GM21576 (cell line): Measurements from ENCODE around the gene MET.

Experiments used
- ATAC-seq: cut with Tn5 transposase; IDR thresholded peaks from one replicate; pipeline ENCODE4 v1.9.1; 2021; ENCODE audit warnings: mild to moderate bottlenecking, moderate library complexity; ENCODE audit not compliant: unreplicated experiment

MET gene

GRCh38 chr7:116663744-116664143, 8.3 kb upstream of the MET start:
- ATAC-seq, result no peak

- no peak for ATAC-seq
Observed at GRCh38 chr7:116665332-116665996, 6.5 kb upstream of the MET start.

- ATAC-seq, result no peak
Observed at GRCh38 chr7:116669769-116670168, 2.2 kb upstream of the MET start.

- no peak for ATAC-seq
Observed at GRCh38 chr7:116670409-116671015, 1.5 kb upstream of the MET start.

GRCh38 chr7:116671111-116671510, 885 bp upstream of the MET start:
- no peak for ATAC-seq

- ATAC-seq, result no peak
Observed at GRCh38 chr7:116672596-116673456, 830 bp downstream of the MET start.

GRCh38 chr7:116673457-116673865, 1.5 kb downstream of the MET start:
- no peak for ATAC-seq

- ATAC-seq, result no peak
Observed at GRCh38 chr7:116674508-116675173, 2.6 kb downstream of the MET start.

GRCh38 chr7:116675812-116676355, 3.9 kb downstream of the MET start:
- ATAC-seq, result no peak

GRCh38 chr7:116678780-116679179, 6.8 kb downstream of the MET start:
- no peak for ATAC-seq

- peak; percentile 57 for ATAC-seq
Observed at GRCh38 chr7:116679500-116679899, 7.5 kb downstream of the MET start.

- ATAC-seq, result peak; percentile 99
Observed at GRCh38 chr7:116683786-116684185, 11.8 kb downstream of the MET start.

- no peak for ATAC-seq
Observed at GRCh38 chr7:116686033-116686432, 14.0 kb downstream of the MET start.

- ATAC-seq, result no peak
Observed at GRCh38 chr7:116686812-116687419, 14.9 kb downstream of the MET start.

- no peak for ATAC-seq
Observed at GRCh38 chr7:116687801-116688201, 15.8 kb downstream of the MET start.

- no peak for ATAC-seq
Observed at GRCh38 chr7:116689790-116690259, 17.8 kb downstream of the MET start.

GRCh38 chr7:116691664-116692063, 19.7 kb downstream of the MET start:
- no peak for ATAC-seq

- ATAC-seq, result no peak
Observed at GRCh38 chr7:116692401-116693308, 20.7 kb downstream of the MET start.

GRCh38 chr7:116696707-116697106, 24.7 kb downstream of the MET start:
- ATAC-seq, result no peak
